Measurements from ENCODE around the gene SHC3.

The SHC3 gene

DNA sequence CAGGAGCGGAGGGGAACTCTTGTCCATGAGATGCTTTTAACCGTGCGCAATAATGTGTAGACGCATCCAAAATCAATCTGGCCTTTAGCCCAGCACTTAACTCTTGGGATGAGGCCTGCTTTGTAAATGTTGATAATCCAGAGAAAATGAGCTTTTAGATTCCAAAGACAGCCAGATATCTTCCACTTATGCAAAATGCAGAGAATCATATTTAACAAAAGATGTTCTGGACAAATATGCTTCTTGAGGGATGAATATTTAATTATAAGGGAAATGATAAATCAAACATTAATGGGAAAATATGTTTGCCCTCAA, 181.7 kb downstream of the SHC3 start:
- H3K4me3 ChIP-seq (ENCODE audit: low read depth in 1 of 2, low read length in 2 of 2): no peak overlapping the region
- H3K36me3 ChIP-seq (ENCODE audit: insufficient read depth, low read length): no peaks in the 10 kb centered on the region
- ATAC-seq (ENCODE audit: insufficient read depth, low read depth) (no peak), DNase-seq (no peak)
- H3K4me2 ChIP-seq (ENCODE audit: insufficient read depth, low read length): no peak overlapping the region
- no peaks in the 10 kb centered on the region for H3K27me3 ChIP-seq (ENCODE audit: insufficient read depth, low read length, poor library complexity)
- no peak overlapping the region for H3K27ac ChIP-seq (ENCODE audit: low read length)
- peaks cover 10% of the 10 kb centered on the region for H3K4me1 ChIP-seq (ENCODE audit: insufficient read depth, low read length)
- H3K9me3 ChIP-seq (ENCODE audit: insufficient read depth, low read length, severe bottlenecking): no peaks in the 10 kb centered on the region
- no peak overlapping the region for H3K9ac ChIP-seq (ENCODE audit: low read depth, low read length)
- no peaks in the 10 kb centered on the region for H4K20me1 ChIP-seq (ENCODE audit: insufficient read depth, low read length)
- H3K79me2 ChIP-seq (ENCODE audit: insufficient read depth, low read length): no peaks in the 10 kb centered on the region
- TF ChIP-seq CTCF (IDR thresholded peaks at IDR 0.05; ENCODE audit: borderline replicate concordance, extremely low read depth, low read length, poor library complexity, severe bottlenecking) (no peak), EZH2 (IDR thresholded peaks at IDR 0.05; ENCODE audit: borderline replicate concordance, low read depth, low read length, severe bottlenecking) (no peak)
- H2AFZ ChIP-seq (ENCODE audit: low read depth, low read length): no peak overlapping the region

DNA sequence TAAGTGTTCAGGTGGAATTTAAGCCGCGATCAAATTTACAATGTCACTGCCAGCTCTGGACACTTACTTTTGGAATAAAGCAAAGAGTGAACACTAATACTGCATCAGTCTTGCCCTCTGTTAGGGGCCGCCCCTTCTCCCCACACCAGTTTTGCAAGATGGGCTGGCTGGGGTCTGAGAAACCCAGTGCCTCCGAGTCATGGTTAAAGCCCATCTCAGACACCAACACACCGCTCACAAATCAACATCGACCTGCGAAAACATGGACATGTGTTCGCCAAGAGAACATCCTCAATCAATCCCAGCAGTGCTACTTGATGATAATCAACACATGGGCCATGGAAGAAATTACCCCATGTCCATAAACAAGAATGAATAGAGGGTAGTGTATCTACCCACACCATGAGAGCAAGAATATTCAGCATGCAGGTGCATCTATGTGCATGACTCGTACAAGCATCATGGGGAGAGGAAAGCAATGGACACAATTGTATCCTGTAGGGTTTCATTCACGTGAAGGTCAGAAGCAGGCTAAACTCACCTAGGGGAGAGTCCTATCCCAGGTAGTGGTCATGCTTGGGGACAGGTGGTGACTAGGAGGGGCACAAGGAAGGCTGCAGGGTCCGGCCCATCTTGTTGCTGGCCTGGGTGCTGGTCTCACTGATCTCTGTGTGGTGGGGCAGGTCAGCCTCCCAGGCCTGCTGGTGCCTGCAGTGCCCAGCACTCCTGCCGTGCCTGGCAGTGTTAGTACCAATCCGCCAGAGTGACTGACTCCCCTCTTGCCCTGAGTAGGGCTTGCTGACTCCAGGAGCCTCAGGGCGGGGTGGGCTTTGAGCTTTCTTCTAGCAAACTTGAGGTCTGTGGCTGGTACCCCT, 182.3 kb downstream of the SHC3 start:
- H3K4me2 ChIP-seq (ENCODE audit: insufficient read depth, low read length): no peak overlapping the region
- no peaks in the 10 kb centered on the region for H3K9me3 ChIP-seq (ENCODE audit: insufficient read depth, low read length, severe bottlenecking)
- DNase-seq: no peak
- ATAC-seq (ENCODE audit: insufficient read depth, low read depth): no peak
- no peak overlapping the region for H3K27ac ChIP-seq (ENCODE audit: low read length)
- H3K9ac ChIP-seq (ENCODE audit: low read depth, low read length): no peak overlapping the region
- no peak for TF ChIP-seq CTCF (IDR thresholded peaks at IDR 0.05; ENCODE audit: borderline replicate concordance, extremely low read depth, low read length, poor library complexity, severe bottlenecking)
- TF ChIP-seq EZH2 (IDR thresholded peaks at IDR 0.05; ENCODE audit: borderline replicate concordance, low read depth, low read length, severe bottlenecking): no peak
- H4K20me1 ChIP-seq (ENCODE audit: insufficient read depth, low read length): no peaks in the 10 kb centered on the region
- peaks cover 7% of the 10 kb centered on the region for H3K4me1 ChIP-seq (ENCODE audit: insufficient read depth, low read length)
- H3K79me2 ChIP-seq (ENCODE audit: insufficient read depth, low read length): no peaks in the 10 kb centered on the region
- no peaks in the 10 kb centered on the region for H3K27me3 ChIP-seq (ENCODE audit: insufficient read depth, low read length, poor library complexity)
- no peaks in the 10 kb centered on the region for H3K36me3 ChIP-seq (ENCODE audit: insufficient read depth, low read length)
- no peak overlapping the region for H2AFZ ChIP-seq (ENCODE audit: low read depth, low read length)
- no peak overlapping the region for H3K4me3 ChIP-seq (ENCODE audit: low read depth in 1 of 2, low read length in 2 of 2)

DNA sequence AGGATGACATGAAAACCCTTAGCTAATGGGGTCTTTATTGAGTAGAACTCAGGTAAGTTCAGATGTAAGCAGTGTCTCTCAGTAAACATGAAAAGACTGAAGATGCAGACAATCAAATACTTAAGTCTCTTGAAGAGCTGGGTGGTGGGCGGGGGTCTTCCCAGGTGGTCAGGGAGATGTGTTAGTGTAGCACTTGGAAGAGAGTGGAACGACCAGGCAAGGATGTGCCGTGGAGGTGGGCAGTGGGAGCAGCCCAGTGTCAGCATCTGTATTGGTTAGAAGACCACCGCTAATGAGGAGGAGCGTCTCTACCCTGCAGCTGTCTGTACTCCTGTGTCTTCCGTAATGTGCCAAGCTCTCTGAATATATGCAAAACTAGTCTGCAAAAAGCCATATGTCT, 183.0 kb downstream of the SHC3 start:
- Histone ChIP-seq H3K4me3 (ENCODE audit: low read depth in 1 of 2, low read length in 2 of 2) (no peak overlapping the region), H2AFZ (ENCODE audit: low read depth, low read length) (no peak overlapping the region), H3K9ac (ENCODE audit: low read depth, low read length) (no peak overlapping the region), H3K27ac (ENCODE audit: low read length) (no peak overlapping the region), H3K79me2 (ENCODE audit: insufficient read depth, low read length) (no peaks in the 10 kb centered on the region), H3K36me3 (ENCODE audit: insufficient read depth, low read length) (no peaks in the 10 kb centered on the region), H3K9me3 (ENCODE audit: insufficient read depth, low read length, severe bottlenecking) (no peaks in the 10 kb centered on the region), H4K20me1 (ENCODE audit: insufficient read depth, low read length) (no peaks in the 10 kb centered on the region), H3K4me2 (ENCODE audit: insufficient read depth, low read length) (no peak overlapping the region), H3K4me1 (ENCODE audit: insufficient read depth, low read length) (0 out of 2 replicates have a peak, but pooled peaks cover under 1% of the 10 kb centered on the region), H3K27me3 (ENCODE audit: insufficient read depth, low read length, poor library complexity) (no peaks in the 10 kb centered on the region)
- no peak for DNase-seq
- no peak for ATAC-seq (ENCODE audit: insufficient read depth, low read depth)
- no peak for TF ChIP-seq EZH2 (IDR thresholded peaks at IDR 0.05; ENCODE audit: borderline replicate concordance, low read depth, low read length, severe bottlenecking)
- TF ChIP-seq CTCF (IDR thresholded peaks at IDR 0.05; ENCODE audit: borderline replicate concordance, extremely low read depth, low read length, poor library complexity, severe bottlenecking): no peak

All from DND-41 (cell line).